Lower lobe of right lung (tissue), 2 donors: ENCODE measurements around the gene NAPB. TPM values are rescaled to one million over a fixed set of nuclear protein-coding genes. Genes with fewer than 3 reads are reported as not detected.

Experiments
- ATAC-seq, 2 donors: fragments of 200-7000 bp; cut with Tn5 transposase; one replicate each; pipeline ENCODE4 v1.9.1; 2020 to 2022; ENCODE audit warnings: mild to moderate bottlenecking in 2 of 2, moderate library complexity in 2 of 2
- DNase-seq: peaks from one replicate; pipeline ENCODE4 v3.0.0-alpha.2; 2020
- H3K27ac ChIP-seq: fragments of 200-600 bp; one replicate; pipeline ENCODE4 v1.8.0; 2022
- H3K27me3 ChIP-seq: fragments of 200-600 bp; one replicate; pipeline ENCODE4 v1.8.0; 2022; ENCODE audit warnings: low read depth
- H3K36me3 ChIP-seq: fragments of 200-600 bp; one replicate; pipeline ENCODE4 v1.8.0; 2022; ENCODE audit warnings: mild to moderate bottlenecking
- H3K4me1 ChIP-seq: fragments of 200-600 bp; one replicate; pipeline ENCODE4 v1.8.0; 2022
- H3K4me3 ChIP-seq: fragments of 200-600 bp; one replicate; pipeline ENCODE4 v1.8.0; 2022; ENCODE audit warnings: mild to moderate bottlenecking
- H3K9me3 ChIP-seq: fragments of 200-600 bp; one replicate; pipeline ENCODE4 v1.8.0; 2022
- intact Hi-C: fragments of 100-400 bp; cut with DNase I; formaldehyde crosslinking; loops from one replicate; pipeline ENCODE4 v1.11.0; 2022
- total RNA-seq: library from RNA; stranded (reverse); fragmentation: NEBNext Ultra II Directional; extraction: Animal tissue kit (Norgen Biotek cat#: 25700); gene quantifications from one replicate; pipeline ENCODE4 v1.2.1, GENCODE V29; 2021
- TF ChIP-seq, protein P1 (sequence below): fragments of 200-600 bp; IDR thresholded peaks from one replicate; pipeline ENCODE4 v1.8.0; 2022; ENCODE audit warnings: antibody characterized with exemption, mild to moderate bottlenecking
- donor health status: DM: no; HTN: yes; CAD: no; lungs with severe emphysema.

NAPB gene
- total RNA-seq, 1 donor from 2014 or later: 11.0 TPM

DNA sequence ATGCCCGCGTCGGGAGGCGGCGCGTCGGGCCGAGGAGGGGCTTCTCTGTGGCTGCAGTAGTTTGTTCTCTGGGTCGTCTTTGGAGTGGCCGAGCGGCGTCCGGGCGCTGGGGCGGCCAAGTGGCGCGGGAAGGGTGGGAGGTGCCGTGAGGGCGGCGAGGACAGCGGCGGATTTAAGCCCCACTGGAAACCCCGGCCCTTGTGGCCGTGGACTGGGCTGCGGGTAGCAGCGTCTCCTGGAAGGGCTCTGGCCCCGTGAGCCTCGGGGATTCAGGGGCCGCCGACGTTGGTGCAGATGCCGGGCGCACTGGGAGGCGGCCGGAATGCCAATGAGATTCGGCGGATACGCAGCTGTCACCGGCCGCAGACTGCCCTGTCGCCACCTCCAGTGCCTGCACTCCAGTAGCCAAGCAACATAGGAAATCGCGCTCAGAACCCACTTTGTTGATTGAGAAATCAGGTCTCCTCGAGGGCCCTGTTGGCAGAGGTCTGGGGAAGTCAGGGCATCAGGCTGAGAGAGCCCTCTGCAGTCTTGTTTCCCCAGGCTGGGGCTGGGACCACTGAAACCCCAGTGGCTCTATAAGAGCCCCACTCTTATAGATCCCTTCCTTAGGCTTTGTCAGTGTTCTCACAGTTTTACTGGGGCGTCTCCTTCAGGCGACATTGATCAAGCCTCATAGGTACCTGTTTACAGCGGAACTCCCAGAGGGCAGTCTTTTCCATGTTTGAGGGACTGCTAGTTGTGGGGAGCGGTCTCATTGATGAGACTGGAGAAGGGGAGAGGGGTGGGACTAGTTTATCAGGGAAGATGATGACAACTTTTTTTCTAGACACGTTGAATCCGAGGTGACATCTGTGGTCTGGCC lies 58.7 kb downstream of the NAPB start:
- ATAC-seq (peak; percentile 1 to 3), DNase-seq (peak; percentile 80)
- Histone ChIP-seq H3K4me1 (peaks cover 55% of the 10 kb centered on the region), H3K27me3 (no peaks in the 10 kb centered on the region), H3K4me3 (peak overlapping the region; percentile 81), H3K36me3 (peaks cover 21% of the 10 kb centered on the region), H3K9me3 (no peaks in the 10 kb centered on the region), H3K27ac (peak overlapping the region; percentile 100)
- intact Hi-C loops: no loop called here
- TF ChIP-seq, protein P1, sequence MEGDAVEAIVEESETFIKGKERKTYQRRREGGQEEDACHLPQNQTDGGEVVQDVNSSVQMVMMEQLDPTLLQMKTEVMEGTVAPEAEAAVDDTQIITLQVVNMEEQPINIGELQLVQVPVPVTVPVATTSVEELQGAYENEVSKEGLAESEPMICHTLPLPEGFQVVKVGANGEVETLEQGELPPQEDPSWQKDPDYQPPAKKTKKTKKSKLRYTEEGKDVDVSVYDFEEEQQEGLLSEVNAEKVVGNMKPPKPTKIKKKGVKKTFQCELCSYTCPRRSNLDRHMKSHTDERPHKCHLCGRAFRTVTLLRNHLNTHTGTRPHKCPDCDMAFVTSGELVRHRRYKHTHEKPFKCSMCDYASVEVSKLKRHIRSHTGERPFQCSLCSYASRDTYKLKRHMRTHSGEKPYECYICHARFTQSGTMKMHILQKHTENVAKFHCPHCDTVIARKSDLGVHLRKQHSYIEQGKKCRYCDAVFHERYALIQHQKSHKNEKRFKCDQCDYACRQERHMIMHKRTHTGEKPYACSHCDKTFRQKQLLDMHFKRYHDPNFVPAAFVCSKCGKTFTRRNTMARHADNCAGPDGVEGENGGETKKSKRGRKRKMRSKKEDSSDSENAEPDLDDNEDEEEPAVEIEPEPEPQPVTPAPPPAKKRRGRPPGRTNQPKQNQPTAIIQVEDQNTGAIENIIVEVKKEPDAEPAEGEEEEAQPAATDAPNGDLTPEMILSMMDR: no peak

DNA sequence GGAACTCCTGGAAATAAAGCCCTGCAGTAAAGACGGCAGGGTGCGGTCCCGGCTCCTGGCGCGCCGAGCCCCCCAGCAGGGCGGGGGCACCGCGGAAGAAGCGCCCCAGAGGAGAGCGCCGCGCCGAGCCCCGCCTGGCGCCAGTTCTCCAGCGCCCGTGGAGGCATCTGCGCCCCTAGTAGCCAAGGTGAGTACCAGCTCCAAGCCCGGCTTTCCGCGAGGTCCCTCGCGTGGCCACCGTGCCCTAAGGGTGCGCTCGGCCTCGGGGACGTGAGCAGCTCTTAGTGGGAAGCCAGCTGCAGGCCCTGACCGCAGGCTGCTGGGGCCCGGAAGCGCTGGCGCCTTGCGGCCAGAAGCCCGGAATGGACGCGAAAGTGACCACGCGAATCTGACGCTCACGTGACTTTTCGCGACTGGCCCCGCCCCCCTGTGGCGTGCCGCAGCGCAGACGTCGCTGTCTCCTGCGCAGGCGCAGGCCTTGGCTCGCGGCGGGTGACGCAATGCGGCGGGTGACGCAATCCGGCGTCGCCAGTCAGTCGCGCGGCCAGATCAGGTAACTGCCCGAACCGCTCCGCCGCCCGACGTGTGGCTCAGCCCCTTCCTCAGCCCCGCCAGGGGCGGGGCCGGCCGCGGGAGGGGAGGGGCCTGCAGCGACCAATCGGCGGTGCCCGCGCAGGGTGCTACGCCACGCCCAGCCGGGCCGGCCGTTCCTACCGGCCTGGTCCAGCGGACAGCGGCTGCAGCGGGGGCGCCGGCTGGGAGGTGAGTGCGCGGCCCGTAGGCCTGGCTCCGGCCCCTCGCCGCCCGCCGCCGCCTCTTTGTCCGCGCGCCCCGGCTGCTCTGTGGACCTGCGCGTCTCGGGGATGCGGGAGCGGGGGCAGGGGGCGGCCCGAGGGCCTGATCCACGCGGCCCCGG lies 59.6 kb downstream of the NAPB start, which contains the start of gene GZF1:
Gene GZF1 (plus strand): TSS at position 707 of the 916 bp plus-strand sequence. CDS start 2,202 bp downstream, outside the sequence.
- DNase-seq: peak; percentile 99
- intact Hi-C loops: no loop called here
- Histone ChIP-seq H3K4me3 (peak within 1 kb of the TSS; percentile 81), H3K27me3 (no peaks in the 10 kb centered on the region), H3K9me3 (no peaks in the 10 kb centered on the region), H3K36me3 (peaks cover 17% of the 10 kb centered on the region), H3K4me1 (peaks cover 53% of the 10 kb centered on the region), H3K27ac (peak within 1 kb of the TSS; percentile 100)
- TF ChIP-seq, protein P1: no peak
- peak; percentile 94 to 95 for ATAC-seq

DNA sequence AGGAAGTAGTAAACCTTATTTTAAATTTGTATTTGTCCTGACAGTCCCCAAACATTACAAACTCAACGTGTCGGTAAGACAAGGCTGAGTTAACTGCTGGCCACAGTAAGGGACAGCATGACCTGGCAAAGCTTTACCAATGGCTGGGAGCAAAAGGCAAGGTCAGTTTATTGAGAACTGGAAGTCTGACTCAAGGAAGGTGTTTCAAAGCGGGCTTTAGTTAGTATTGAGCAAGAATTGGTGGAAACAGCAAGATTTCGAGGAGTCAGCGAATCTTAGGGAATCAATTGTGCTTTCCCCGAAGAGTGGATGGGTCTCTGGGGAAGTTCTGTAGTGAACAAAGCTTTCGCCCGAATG lies 60.2 kb downstream of the NAPB start:
- intact Hi-C loops: no loop called here
- no peak for DNase-seq
- H3K4me3 ChIP-seq: peak overlapping the region; percentile 81
- peaks cover 17% of the 10 kb centered on the region for H3K36me3 ChIP-seq
- ATAC-seq: no peak
- no peaks in the 10 kb centered on the region for H3K9me3 ChIP-seq
- no peaks in the 10 kb centered on the region for H3K27me3 ChIP-seq
- TF ChIP-seq, protein P1: no peak
- peaks cover 47% of the 10 kb centered on the region for H3K4me1 ChIP-seq
- H3K27ac ChIP-seq: peak overlapping the region; percentile 100

DNA sequence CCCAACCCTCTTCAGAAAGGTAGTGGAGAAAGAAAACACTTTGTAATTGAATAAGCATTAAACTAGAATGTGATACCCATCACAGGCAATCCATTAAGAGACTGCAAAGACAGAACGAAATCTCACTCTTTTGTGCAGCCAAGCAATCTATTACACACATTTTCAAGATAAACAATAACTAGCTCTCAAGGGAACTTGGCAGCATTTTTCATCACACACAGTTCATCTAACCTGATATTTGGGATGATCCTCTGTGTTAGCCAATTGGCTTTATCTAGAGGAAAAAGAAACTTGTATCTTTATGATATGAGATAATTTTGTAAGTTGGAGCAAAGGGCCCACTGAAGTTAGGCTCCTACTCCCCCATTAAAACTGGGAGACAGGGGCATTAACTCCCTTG lies 60.8 kb downstream of the NAPB start:
- TF ChIP-seq, protein P1: no peak
- no peaks in the 10 kb centered on the region for H3K9me3 ChIP-seq
- intact Hi-C loops: no loop called here
- no peaks in the 10 kb centered on the region for H3K27me3 ChIP-seq
- peaks cover 15% of the 10 kb centered on the region for H3K36me3 ChIP-seq
- H3K27ac ChIP-seq: peak overlapping the region; percentile 100
- H3K4me1 ChIP-seq: peaks cover 41% of the 10 kb centered on the region
- no peak for ATAC-seq
- DNase-seq: no peak
- no peak overlapping the region for H3K4me3 ChIP-seq

DNA sequence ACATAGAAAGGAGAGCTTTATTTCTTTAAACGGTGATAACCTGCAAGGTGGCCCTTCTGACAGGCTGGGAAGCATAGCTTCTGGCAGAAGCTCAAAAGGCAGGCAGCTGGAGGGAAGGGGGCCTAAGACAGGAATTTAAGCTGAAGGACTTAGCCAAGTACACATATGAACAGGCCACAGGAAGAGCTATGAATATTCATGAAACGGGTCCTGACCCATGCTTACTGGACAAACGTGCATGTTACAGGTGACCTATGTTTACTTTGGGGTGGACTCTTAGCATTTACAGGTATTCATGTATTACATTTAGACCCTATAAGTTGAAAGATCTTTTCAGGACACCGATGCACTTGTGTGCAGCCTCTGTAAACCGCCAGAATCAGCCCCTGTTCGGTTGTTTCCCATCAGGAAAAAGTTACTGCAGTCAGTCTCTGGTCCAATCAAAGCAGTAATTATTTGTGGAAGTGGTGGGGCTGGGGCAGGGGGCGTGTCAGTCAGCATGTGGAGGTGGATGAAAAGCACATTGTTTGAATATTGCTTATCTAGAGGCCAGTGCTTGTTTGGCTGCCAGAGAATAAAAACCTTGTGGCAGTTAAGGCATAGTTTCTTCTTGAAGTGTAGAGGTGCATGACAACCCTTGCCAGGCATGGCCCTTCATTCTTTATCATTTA lies 62.2 kb downstream of the NAPB start:
- Histone ChIP-seq H3K27me3 (no peaks in the 10 kb centered on the region), H3K9me3 (no peaks in the 10 kb centered on the region), H3K36me3 (peaks cover 16% of the 10 kb centered on the region), H3K27ac (peak overlapping the region; percentile 95), H3K4me3 (no peak overlapping the region), H3K4me1 (peaks cover 38% of the 10 kb centered on the region)
- intact Hi-C loops: no loop called here
- ATAC-seq (no peak), DNase-seq (no peak)
- TF ChIP-seq, protein P1: no peak
